ENCODE results near the gene TRIM40. TPM values are rescaled to one million over a fixed set of nuclear protein-coding genes. Genes with fewer than 3 reads are reported as not detected.

TRIM40 gene
- total and polyA plus RNA-seq, 3 experiments from 2014 or later = not detected

DNA sequence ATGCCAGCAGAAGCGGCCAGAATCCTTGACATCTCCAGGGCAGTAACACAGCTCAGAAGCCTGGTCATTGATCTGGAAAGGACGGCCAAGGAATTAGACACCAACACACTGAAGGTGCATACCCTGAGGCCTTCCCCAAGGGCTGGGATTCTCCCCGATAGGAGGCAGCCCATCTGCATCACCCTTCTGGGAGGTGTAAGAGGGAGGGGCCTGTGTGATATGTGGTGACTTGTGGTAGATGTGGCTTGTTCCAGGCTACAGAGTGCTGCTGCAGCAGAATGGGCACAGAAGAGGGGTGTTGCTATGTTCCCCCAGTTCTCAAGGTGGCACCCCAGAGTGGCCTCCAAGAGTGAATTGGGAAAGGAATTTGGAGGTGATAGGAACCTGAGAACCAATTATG is 11.2 kb downstream of the TRIM40 start:
- no peak overlapping the region for H3K27ac Mint-ChIP-seq
- peaks cover 0 to 5% (median 0%) of the 10 kb centered on the region in 3 donors for H3K36me3 Mint-ChIP-seq
- ChIA-PET CTCF (interaction anchor here (0.8 kb wide), 1 partner anchor 15 kb away, joined by 3 read pairs; no protein-coding TSS in a partner anchor), POLR2A (no interaction called here)
- no peaks in the 10 kb centered on the region for H3K36me3 ChIP-seq (ENCODE audit: insufficient read depth, low read length)
- no peaks in the 10 kb centered on the region for H3K9me3 Mint-ChIP-seq
- no peak overlapping the region for H3K4me3 ChIP-seq (ENCODE audit: low read length)
- H3K4me1 ChIP-seq (ENCODE audit: insufficient read depth, low read length) = no peaks in the 10 kb centered on the region
- peak overlapping the region in 1 of 7 donors; percentile 65 for H3K4me3 Mint-ChIP-seq
- H3K27me3 Mint-ChIP-seq = peaks cover 33 to 60% of the 10 kb centered on the region in 2 donors
- peaks cover 4 to 5% (median 5%) of the 10 kb centered on the region in 3 donors for H3K4me1 Mint-ChIP-seq
- H3K27ac ChIP-seq (ENCODE audit: low read depth, low read length) = no peak overlapping the region
- DNase-seq = no peak
- H3K27me3 ChIP-seq (ENCODE audit: insufficient read depth, low read length, poor library complexity, severe bottlenecking) = peaks cover 8% of the 10 kb centered on the region
- H3K9me3 ChIP-seq (ENCODE audit: low read length) = no peaks in the 10 kb centered on the region

GRCh38 chr6:30149234-30149633 is 13.3 kb downstream of the TRIM40 start:
- Histone ChIP-seq H3K27ac (ENCODE audit: low read depth, low read length) (no peak overlapping the region), H3K27me3 (ENCODE audit: insufficient read depth, low read length, poor library complexity, severe bottlenecking) (peaks cover 8% of the 10 kb centered on the region), H3K36me3 (ENCODE audit: insufficient read depth, low read length) (no peaks in the 10 kb centered on the region), H3K4me3 (ENCODE audit: low read length) (no peak overlapping the region), H3K9me3 (ENCODE audit: low read length) (no peaks in the 10 kb centered on the region), H3K4me1 (ENCODE audit: insufficient read depth, low read length) (no peaks in the 10 kb centered on the region)
- Mint-ChIP-seq H3K4me1 (peaks cover 4 to 5% (median 5%) of the 10 kb centered on the region in 3 donors), H3K9me3 (no peaks in the 10 kb centered on the region), H3K27ac (no peak overlapping the region), H3K36me3 (no peaks in the 10 kb centered on the region), H3K4me3 (no peak overlapping the region), H3K27me3 (peaks cover 31 to 63% of the 10 kb centered on the region in 2 donors)
- no peak for DNase-seq
- ChIA-PET POLR2A (no interaction called here), CTCF (interaction anchor here (0.9 kb wide), 1 partner anchor 18 kb away, joined by 3 read pairs; no protein-coding TSS in a partner anchor)

DNA sequence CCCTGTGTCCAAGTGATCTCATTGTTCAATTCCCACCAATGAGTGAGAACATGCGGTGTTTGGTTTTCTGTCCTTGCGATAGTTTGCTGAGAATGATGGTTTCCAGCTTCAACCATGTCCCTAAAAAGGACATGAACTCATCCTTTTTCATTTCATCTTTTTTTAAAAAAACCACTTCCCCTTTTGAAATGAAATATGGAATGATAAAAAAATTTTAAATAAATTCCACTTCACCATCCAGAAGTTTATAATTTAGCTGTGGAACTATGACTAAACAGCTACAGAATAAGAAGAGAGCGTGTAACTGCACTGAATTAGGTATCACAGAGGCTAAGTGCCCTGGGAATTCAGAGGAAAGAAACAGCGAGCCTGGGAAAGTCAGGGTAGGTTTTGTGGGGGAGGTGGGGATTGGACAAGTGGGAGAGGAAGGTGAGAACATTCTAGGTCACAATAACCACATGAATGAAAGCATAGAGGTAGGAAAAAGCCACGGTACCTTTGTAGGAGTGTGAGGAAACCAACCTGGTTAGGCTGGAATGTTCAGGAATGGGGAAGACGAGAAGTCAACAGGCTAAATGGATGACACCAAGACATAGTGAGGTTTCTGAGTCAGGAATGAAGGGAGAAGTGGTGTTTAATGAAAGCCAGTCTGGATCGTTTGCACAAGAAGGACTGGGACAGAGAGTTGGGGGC is 14.1 kb downstream of the TRIM40 start:
- H3K4me1 Mint-ChIP-seq = peaks cover 4 to 5% (median 5%) of the 10 kb centered on the region in 3 donors
- ChIA-PET CTCF (no interaction called here), POLR2A (no interaction called here)
- Histone ChIP-seq H3K9me3 (ENCODE audit: low read length) (no peaks in the 10 kb centered on the region), H3K27me3 (ENCODE audit: insufficient read depth, low read length, poor library complexity, severe bottlenecking) (peaks cover 8% of the 10 kb centered on the region), H3K27ac (ENCODE audit: low read depth, low read length) (no peak overlapping the region), H3K4me1 (ENCODE audit: insufficient read depth, low read length) (no peaks in the 10 kb centered on the region), H3K4me3 (ENCODE audit: low read length) (no peak overlapping the region), H3K36me3 (ENCODE audit: insufficient read depth, low read length) (no peaks in the 10 kb centered on the region)
- no peak for DNase-seq
- peaks cover 34 to 63% of the 10 kb centered on the region in 2 donors for H3K27me3 Mint-ChIP-seq
- no peak overlapping the region for H3K27ac Mint-ChIP-seq
- no peaks in the 10 kb centered on the region for H3K9me3 Mint-ChIP-seq
- H3K36me3 Mint-ChIP-seq = no peaks in the 10 kb centered on the region
- no peak overlapping the region for H3K4me3 Mint-ChIP-seq

DNA sequence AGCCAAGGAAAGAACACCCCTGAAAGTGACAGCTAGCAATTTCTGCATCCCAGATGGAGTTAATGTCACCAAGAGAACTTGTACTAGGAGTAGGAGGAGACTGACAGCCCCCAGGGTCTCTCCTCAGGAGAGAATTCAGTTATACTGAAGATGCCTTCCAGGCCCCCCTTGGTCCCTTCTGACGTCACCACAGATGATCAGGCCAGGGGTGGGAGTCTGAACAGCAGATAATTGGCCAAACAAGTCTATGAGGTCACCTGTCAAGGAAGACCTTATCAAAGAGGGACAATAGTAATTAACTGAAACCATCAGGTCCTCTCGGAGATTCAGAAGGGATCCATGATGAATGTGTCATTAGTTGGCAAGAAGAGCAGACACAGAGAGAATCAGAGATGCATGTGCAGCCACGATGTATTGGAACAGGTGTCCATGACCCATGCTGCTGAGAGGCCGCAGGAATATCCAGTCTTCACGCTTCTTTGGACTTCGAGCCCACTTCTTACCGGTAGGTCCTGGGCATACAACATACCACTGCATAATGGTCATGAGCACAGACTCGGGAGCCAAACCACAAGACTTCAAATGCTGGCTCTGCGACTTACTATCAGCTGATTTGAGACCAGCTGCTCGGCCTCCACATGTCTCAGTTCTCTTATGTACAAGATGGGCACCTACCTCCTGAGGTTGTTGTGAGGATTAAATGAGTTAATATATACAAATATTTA is 14.9 kb downstream of the TRIM40 start:
- CTCF ChIA-PET = no interaction called here
- peaks cover 31 to 63% of the 10 kb centered on the region in 2 donors for H3K27me3 Mint-ChIP-seq

GRCh38 chr6:30151580-30151979 is 15.6 kb downstream of the TRIM40 start:
- ChIA-PET POLR2A (no interaction called here), CTCF (no interaction called here)
- H3K9me3 Mint-ChIP-seq = no peaks in the 10 kb centered on the region
- Histone ChIP-seq H3K4me3 (ENCODE audit: low read length) (no peak overlapping the region), H3K27me3 (ENCODE audit: insufficient read depth, low read length, poor library complexity, severe bottlenecking) (peaks cover 11% of the 10 kb centered on the region), H3K4me1 (ENCODE audit: insufficient read depth, low read length) (no peaks in the 10 kb centered on the region), H3K36me3 (ENCODE audit: insufficient read depth, low read length) (no peaks in the 10 kb centered on the region), H3K9me3 (ENCODE audit: low read length) (no peaks in the 10 kb centered on the region), H3K27ac (ENCODE audit: low read depth, low read length) (no peak overlapping the region)
- H3K4me3 Mint-ChIP-seq = no peak overlapping the region
- DNase-seq = no peak
- peaks cover 31 to 66% of the 10 kb centered on the region in 2 donors for H3K27me3 Mint-ChIP-seq
- H3K36me3 Mint-ChIP-seq = no peaks in the 10 kb centered on the region
- H3K27ac Mint-ChIP-seq = no peak overlapping the region
- H3K4me1 Mint-ChIP-seq = peaks cover 4 to 5% (median 5%) of the 10 kb centered on the region in 3 donors

More for the DNA sequence above, 14.9 kb downstream of the TRIM40 start:
- H3K9me3 ChIP-seq (ENCODE audit: low read length) = no peaks in the 10 kb centered on the region
- DNase-seq = no peak
- H3K36me3 ChIP-seq (ENCODE audit: insufficient read depth, low read length) = no peaks in the 10 kb centered on the region
- H3K27me3 ChIP-seq (ENCODE audit: insufficient read depth, low read length, poor library complexity, severe bottlenecking) = peaks cover 8% of the 10 kb centered on the region
- H3K27ac Mint-ChIP-seq = no peak overlapping the region
- no peaks in the 10 kb centered on the region for H3K9me3 Mint-ChIP-seq
- H3K36me3 Mint-ChIP-seq = no peaks in the 10 kb centered on the region
- peaks cover 4 to 5% (median 5%) of the 10 kb centered on the region in 3 donors for H3K4me1 Mint-ChIP-seq
- H3K4me1 ChIP-seq (ENCODE audit: insufficient read depth, low read length) = no peaks in the 10 kb centered on the region
- no peak overlapping the region for H3K4me3 ChIP-seq (ENCODE audit: low read length)
- POLR2A ChIA-PET = no interaction called here
- no peak overlapping the region for H3K4me3 Mint-ChIP-seq
- no peak overlapping the region for H3K27ac ChIP-seq (ENCODE audit: low read depth, low read length)

- peaks cover 4 to 5% (median 5%) of the 10 kb centered on the region in 3 donors for H3K4me1 Mint-ChIP-seq
- no peaks in the 10 kb centered on the region for H3K9me3 ChIP-seq (ENCODE audit: low read length)
- ChIA-PET POLR2A (no interaction called here), CTCF (no interaction called here)
- H3K27ac Mint-ChIP-seq = no peak overlapping the region
- H3K9me3 Mint-ChIP-seq = no peaks in the 10 kb centered on the region
- no peak overlapping the region for H3K4me3 ChIP-seq (ENCODE audit: low read length)
- H3K27me3 Mint-ChIP-seq = peaks cover 32 to 67% of the 10 kb centered on the region in 2 donors
- no peak overlapping the region for H3K4me3 Mint-ChIP-seq
- H3K27ac ChIP-seq (ENCODE audit: low read depth, low read length) = no peak overlapping the region
- DNase-seq = no peak
- H3K27me3 ChIP-seq (ENCODE audit: insufficient read depth, low read length, poor library complexity, severe bottlenecking) = peaks cover 9% of the 10 kb centered on the region
- no peaks in the 10 kb centered on the region for H3K36me3 ChIP-seq (ENCODE audit: insufficient read depth, low read length)
- no peaks in the 10 kb centered on the region for H3K4me1 ChIP-seq (ENCODE audit: insufficient read depth, low read length)
- no peaks in the 10 kb centered on the region for H3K36me3 Mint-ChIP-seq
Measured at GRCh38 chr6:30152016-30152673, 16.2 kb downstream of the TRIM40 start.

GRCh38 chr6:30152910-30153610 is 17.1 kb downstream of the TRIM40 start:
- Mint-ChIP-seq H3K4me3 (no peak overlapping the region), H3K4me1 (peaks cover 4 to 5% (median 5%) of the 10 kb centered on the region in 3 donors), H3K9me3 (no peaks in the 10 kb centered on the region), H3K36me3 (no peaks in the 10 kb centered on the region), H3K27me3 (peaks cover 28 to 60% of the 10 kb centered on the region in 2 donors), H3K27ac (no peak overlapping the region)
- peaks cover 3% of the 10 kb centered on the region for H3K27me3 ChIP-seq (ENCODE audit: insufficient read depth, low read length, poor library complexity, severe bottlenecking)
- no peak overlapping the region for H3K4me3 ChIP-seq (ENCODE audit: low read length)
- ChIA-PET CTCF (no interaction called here), POLR2A (no interaction called here)
- H3K36me3 ChIP-seq (ENCODE audit: insufficient read depth, low read length) = no peaks in the 10 kb centered on the region
- no peaks in the 10 kb centered on the region for H3K4me1 ChIP-seq (ENCODE audit: insufficient read depth, low read length)
- no peak for DNase-seq
- no peak overlapping the region for H3K27ac ChIP-seq (ENCODE audit: low read depth, low read length)
- no peaks in the 10 kb centered on the region for H3K9me3 ChIP-seq (ENCODE audit: low read length)

Data from CD8-positive, alpha-beta memory T cell (primary cell).